ENCODE measurements around the gene MPC1L. TPM values are rescaled to one million over a fixed set of nuclear protein-coding genes. Genes with fewer than 3 reads are reported as not detected.

Gene MPC1L
- total RNA-seq, 1 experiment from 2014 or later = not detected

GRCh38 chrX:40576291-40576690, 46.9 kb upstream of the MPC1L start:
- H3K4me1 Mint-ChIP-seq (ENCODE audit: low read depth, unreplicated experiment) = no peaks in the 10 kb centered on the region
- peaks cover 7% of the 10 kb centered on the region for H3K36me3 Mint-ChIP-seq (ENCODE audit: insufficient read depth, unreplicated experiment)
- BruUV-seq (replicated peaks) = no TSS peak
- H3K4me1 ChIP-seq = no peaks in the 10 kb centered on the region
- no peak overlapping the region for H3K27ac Mint-ChIP-seq (ENCODE audit: unreplicated experiment)
- CTCF ChIA-PET = interaction anchor here (0.6 kb wide), 1 partner anchor 85 kb away, joined by 6 read pairs; no protein-coding TSS in a partner anchor
- no peaks in the 10 kb centered on the region for H3K9me3 ChIP-seq
- no peak overlapping the region for H3K4me3 ChIP-seq (ENCODE audit: low read depth, low read length)
- H3K27me3 ChIP-seq (replicated peaks; ENCODE audit: control insufficient read depth, insufficient read depth, low read length) = no peaks in the 10 kb centered on the region
- no peak for DNase-seq
- no peak for TF ChIP-seq CTCF (IDR thresholded peaks at IDR 0.05; ENCODE audit: insufficient read depth in 1 of 2, low read depth in 1 of 2, low read length in 1 of 2, severe bottlenecking in 1 of 2, unreplicated experiment in 1 of 2)
- H3K9me3 Mint-ChIP-seq (ENCODE audit: unreplicated experiment) = no peaks in the 10 kb centered on the region
- no peaks in the 10 kb centered on the region for H3K27me3 Mint-ChIP-seq (ENCODE audit: insufficient read depth, unreplicated experiment)
- intact Hi-C loops (cut with micrococcal nuclease; ENCODE audit: unreplicated experiment) = no loop called here
- H3K36me3 ChIP-seq (ENCODE audit: control insufficient read depth, insufficient read depth, low read length) = no peaks in the 10 kb centered on the region
- no peak overlapping the region for H3K4me3 Mint-ChIP-seq (ENCODE audit: unreplicated experiment)
- POLR2A ChIA-PET = no interaction called here

- Mint-ChIP-seq H3K4me3 (ENCODE audit: unreplicated experiment) (no peak overlapping the region), H3K27ac (ENCODE audit: unreplicated experiment) (no peak overlapping the region), H3K27me3 (ENCODE audit: insufficient read depth, unreplicated experiment) (no peaks in the 10 kb centered on the region), H3K4me1 (ENCODE audit: low read depth, unreplicated experiment) (no peaks in the 10 kb centered on the region), H3K9me3 (ENCODE audit: unreplicated experiment) (no peaks in the 10 kb centered on the region), H3K36me3 (ENCODE audit: insufficient read depth, unreplicated experiment) (peaks cover 7% of the 10 kb centered on the region)
- Histone ChIP-seq H3K27me3 (replicated peaks; ENCODE audit: control insufficient read depth, insufficient read depth, low read length) (no peaks in the 10 kb centered on the region), H3K36me3 (ENCODE audit: control insufficient read depth, insufficient read depth, low read length) (no peaks in the 10 kb centered on the region), H3K4me3 (ENCODE audit: low read depth, low read length) (no peak overlapping the region), H3K9me3 (no peaks in the 10 kb centered on the region), H3K4me1 (no peaks in the 10 kb centered on the region)
- DNase-seq = no peak
- no TSS peak for BruUV-seq (replicated peaks)
- intact Hi-C loops (cut with micrococcal nuclease; ENCODE audit: unreplicated experiment) = no loop called here
- CTCF ChIA-PET = interaction anchor here (0.6 kb wide), 2 partner anchors 421 to 661 kb away, joined by 5 to 8 read pairs; no protein-coding TSS in a partner anchor
- TF ChIP-seq CTCF (IDR thresholded peaks at IDR 0.05; ENCODE audit: insufficient read depth in 1 of 2, low read depth in 1 of 2, low read length in 1 of 2, severe bottlenecking in 1 of 2, unreplicated experiment in 1 of 2) = no peak
- POLR2A ChIA-PET = no interaction called here
Measured at GRCh38 chrX:40578039-40578695, 45.1 kb upstream of the MPC1L start.

DNA sequence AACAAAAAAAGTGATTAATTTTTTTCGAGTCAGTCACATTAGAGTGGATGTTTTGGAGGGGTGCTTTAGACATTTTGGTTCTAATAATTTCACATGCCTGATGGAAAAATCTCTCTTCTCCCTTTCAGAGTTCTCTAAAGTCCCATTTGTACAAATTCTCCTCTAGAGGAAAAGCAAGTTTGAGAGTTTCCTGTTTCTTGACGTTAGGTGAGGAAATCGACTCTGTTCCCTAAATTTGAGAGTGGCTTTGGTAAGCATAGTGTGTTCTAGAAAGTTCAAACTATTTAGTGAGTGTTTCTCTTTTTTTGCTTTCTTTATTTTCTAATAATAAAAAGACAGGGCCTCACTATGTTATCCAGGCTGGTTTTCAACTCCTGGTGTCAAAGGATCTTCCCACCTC, 44.1 kb upstream of the MPC1L start:
- Histone ChIP-seq H3K36me3 (ENCODE audit: control insufficient read depth, insufficient read depth, low read length) (no peaks in the 10 kb centered on the region), H3K27me3 (replicated peaks; ENCODE audit: control insufficient read depth, insufficient read depth, low read length) (no peaks in the 10 kb centered on the region), H3K9me3 (no peaks in the 10 kb centered on the region), H3K4me1 (no peaks in the 10 kb centered on the region), H3K4me3 (ENCODE audit: low read depth, low read length) (no peak overlapping the region)
- no peaks in the 10 kb centered on the region for H3K27me3 Mint-ChIP-seq (ENCODE audit: insufficient read depth, unreplicated experiment)
- no peak for DNase-seq
- no peak for TF ChIP-seq CTCF (IDR thresholded peaks at IDR 0.05; ENCODE audit: insufficient read depth in 1 of 2, low read depth in 1 of 2, low read length in 1 of 2, severe bottlenecking in 1 of 2, unreplicated experiment in 1 of 2)
- no peaks in the 10 kb centered on the region for H3K4me1 Mint-ChIP-seq (ENCODE audit: low read depth, unreplicated experiment)
- no peak overlapping the region for H3K4me3 Mint-ChIP-seq (ENCODE audit: unreplicated experiment)
- H3K27ac Mint-ChIP-seq (ENCODE audit: unreplicated experiment) = no peak overlapping the region
- CTCF ChIA-PET = no interaction called here
- POLR2A ChIA-PET = no interaction called here
- H3K36me3 Mint-ChIP-seq (ENCODE audit: insufficient read depth, unreplicated experiment) = peaks cover 7% of the 10 kb centered on the region
- no TSS peak for BruUV-seq (replicated peaks)
- intact Hi-C loops (cut with micrococcal nuclease; ENCODE audit: unreplicated experiment) = no loop called here
- no peaks in the 10 kb centered on the region for H3K9me3 Mint-ChIP-seq (ENCODE audit: unreplicated experiment)

Data from Caco-2 (cell line).